ENCODE measurements around the gene HDAC4. TPM values are rescaled to one million over a fixed set of nuclear protein-coding genes. Genes with fewer than 3 reads are reported as not detected.

Gene HDAC4
- total RNA-seq, 1 experiment from 2014 or later: 32.0 TPM

- no peak overlapping the region for H2BK120ac ChIP-seq (ENCODE audit: low read depth, low read length, poor library complexity, severe bottlenecking)
- DNase-seq: no peak
- H4K20me1 ChIP-seq (ENCODE audit: control insufficient read depth, insufficient read depth, insufficient read length): no peaks in the 10 kb centered on the region
- no peaks in the 10 kb centered on the region for H3K79me2 ChIP-seq (ENCODE audit: insufficient read depth, low read length)
- no peak overlapping the region for H2AK5ac ChIP-seq (ENCODE audit: insufficient read length, low read length)
- TF ChIP-seq CTCF (conservative IDR thresholded peaks at IDR 0.05): no peak
- H3K14ac ChIP-seq (ENCODE audit: insufficient read depth, low read length): no peak overlapping the region
- peaks cover 0 to 3% of the 10 kb centered on the region in 2 experiments; a peak in 1 of 5 replicates for H3K9me3 Mint-ChIP-seq
- no peak overlapping the region for H4K8ac ChIP-seq (replicated peaks; ENCODE audit: insufficient read length, low read depth, low read length)
- H3K4ac ChIP-seq (ENCODE audit: low read depth, low read length): no peak overlapping the region
- WGBS (ENCODE audit: extremely low coverage, insufficient read length, low lambda C conversion rate): no CpG with 5 or more reads among the region's 9 CpGs
- H3K36me3 Mint-ChIP-seq (ENCODE audit: insufficient read depth in 1 of 3, low read depth in 3 of 3): peaks cover 24 to 48% (median 43%) of the 10 kb centered on the region in 3 experiments
- H3K4me1 ChIP-seq (ENCODE audit: insufficient read depth, low read length): no peaks in the 10 kb centered on the region
- no peak overlapping the region for H4K5ac ChIP-seq (ENCODE audit: insufficient read length, low read depth, low read length)
- no peak overlapping the region for H3K4me3 Mint-ChIP-seq
- H3K27me3 ChIP-seq (ENCODE audit: insufficient read depth, low read length): no peaks in the 10 kb centered on the region
- H4K91ac ChIP-seq (ENCODE audit: insufficient read length, low read depth, low read length): no peak overlapping the region
- H2BK12ac ChIP-seq (ENCODE audit: insufficient read length, low read depth, low read length): no peak overlapping the region
- H3K23ac ChIP-seq (ENCODE audit: insufficient read length, low read depth, low read length): no peak overlapping the region
- H3K27ac Mint-ChIP-seq: no peak overlapping the region
- H3K56ac ChIP-seq (ENCODE audit: insufficient read length, low read depth, low read length): no peak overlapping the region
- peaks cover 3% of the 10 kb centered on the region for H3K23me2 ChIP-seq (ENCODE audit: insufficient read length, low read depth, low read length, poor library complexity, severe bottlenecking)
- no peaks in the 10 kb centered on the region for H3K27me3 Mint-ChIP-seq (ENCODE audit: low read depth)
- H3K9ac ChIP-seq (ENCODE audit: extremely low read depth, insufficient read length, low read length): no peak overlapping the region
- no peak overlapping the region for H2AFZ ChIP-seq (ENCODE audit: low read length)
- no peaks in the 10 kb centered on the region for H3K4me1 Mint-ChIP-seq
- H2BK20ac ChIP-seq (ENCODE audit: low read depth, low read length, poor library complexity, severe bottlenecking): no peak overlapping the region
- H3K27ac ChIP-seq (ENCODE audit: insufficient read length, low read depth, low read length): no peak overlapping the region
- H2BK15ac ChIP-seq (ENCODE audit: low read depth, low read length): no peak overlapping the region
- no peak overlapping the region for H3K18ac ChIP-seq (ENCODE audit: insufficient read length, low read depth, low read length)
- H3T11ph ChIP-seq (ENCODE audit: low read length): no peak overlapping the region
- no peaks in the 10 kb centered on the region for H3K79me1 ChIP-seq (ENCODE audit: insufficient read depth, low read depth, low read length, poor library complexity, severe bottlenecking)
- H2BK5ac ChIP-seq (ENCODE audit: insufficient read length, low read length): no peak overlapping the region
- H3K9me3 ChIP-seq (ENCODE audit: control insufficient read depth, low read depth, low read length): no peaks in the 10 kb centered on the region
- no peak overlapping the region for H3K4me2 ChIP-seq (ENCODE audit: insufficient read depth, insufficient read length, low read length)
Observed at GRCh38 chr2:239130041-239130440, 270.8 kb downstream of the HDAC4 start.
